GM23248 (cell line): ENCODE results near the gene PRKCE.

Experiments
- EZH2 ChIP-seq: fragments of 200-600 bp; sonication (generic); IDR thresholded peaks from 2 replicates; pipeline ENCODE4 v1.6.1; 2018; ENCODE audit warnings: antibody characterized with exemption, mild to moderate bottlenecking; ENCODE audit not compliant: insufficient read depth, poor library complexity, severe bottlenecking
- EZH2phosphoT487 ChIP-seq: fragments of 200-600 bp; sonication (generic); IDR thresholded peaks from 2 replicates; pipeline ENCODE4 v1.6.1; 2018; ENCODE audit warnings: antibody characterized with exemption, moderate library complexity, mild to moderate bottlenecking, low read depth; ENCODE audit not compliant: insufficient read depth

- TF ChIP-seq EZH2 (no peak), EZH2phosphoT487 (no peak)
These were observed 81.0 kb downstream of the PRKCE start for GRCh38 chr2:45732436-45732835.
